ENCODE measurements around the gene PPP3R2.
"Not testable (repeated sequence)": the region's sequence is repeated elsewhere in the genome, so short reads cannot be mapped to it uniquely, and the experiment has no call there.

PPP3R2 gene

GRCh38 chr9:101594796-101595195, at the start of gene PPP3R2:
TSS of gene PPP3R2 (minus strand) at chr9:101594969. CDS start at chr9:101594921, 48 bp downstream.
- no peak for DNase-seq
- no peak for ATAC-seq

GRCh38 chr9:101639785-101640665, 45.3 kb upstream of the PPP3R2 start:
- ATAC-seq: no peak
- DNase-seq: no peak

GRCh38 chr9:101639311-101639710, 44.5 kb upstream of the PPP3R2 start:
- ATAC-seq (no peak), DNase-seq (no peak)

- no peak for ATAC-seq
- no peak for DNase-seq
Measured at GRCh38 chr9:101636247-101636646, 41.5 kb upstream of the PPP3R2 start.

- DNase-seq (no peak), ATAC-seq (no peak)
Measured at GRCh38 chr9:101635473-101635872, 40.7 kb upstream of the PPP3R2 start.

- DNase-seq (no peak), ATAC-seq (no peak)
Measured at GRCh38 chr9:101634741-101635409, 40.1 kb upstream of the PPP3R2 start.

GRCh38 chr9:101632611-101633010, 37.8 kb upstream of the PPP3R2 start:
- DNase-seq (no peak), ATAC-seq (no peak)

GRCh38 chr9:101631892-101632291, 37.1 kb upstream of the PPP3R2 start:
- ATAC-seq: no peak
- DNase-seq: no peak

GRCh38 chr9:101629636-101630035, 34.9 kb upstream of the PPP3R2 start:
- no peak for DNase-seq
- no peak for ATAC-seq

- no peak for DNase-seq
- ATAC-seq: no peak
Measured at GRCh38 chr9:101628173-101628572, 33.4 kb upstream of the PPP3R2 start.

- no peak for DNase-seq
- ATAC-seq: no peak
Measured at GRCh38 chr9:101626295-101626694, 31.5 kb upstream of the PPP3R2 start.

GRCh38 chr9:101625876-101626275, 31.1 kb upstream of the PPP3R2 start:
- DNase-seq: no peak
- ATAC-seq: no peak

- DNase-seq: no peak
- ATAC-seq: no peak
Measured at GRCh38 chr9:101620452-101620851, 25.7 kb upstream of the PPP3R2 start.

- DNase-seq: no peak
- ATAC-seq: no peak
Measured at GRCh38 chr9:101618698-101619097, 23.9 kb upstream of the PPP3R2 start.

GRCh38 chr9:101605547-101605946, 10.8 kb upstream of the PPP3R2 start:
- ATAC-seq (no peak), DNase-seq (no peak)

GRCh38 chr9:101604296-101604695, 9.5 kb upstream of the PPP3R2 start:
- DNase-seq (no peak), ATAC-seq (no peak)

- peak; percentile 36 for ATAC-seq
- DNase-seq: no peak
Measured at GRCh38 chr9:101601904-101602765, 7.4 kb upstream of the PPP3R2 start.

- ATAC-seq: no peak
- no peak for DNase-seq
Measured at GRCh38 chr9:101593345-101593744, 1.4 kb downstream of the PPP3R2 start.

- DNase-seq: no peak
- ATAC-seq: no peak
Measured at GRCh38 chr9:101592788-101593187, 2.0 kb downstream of the PPP3R2 start.

GRCh38 chr9:101591787-101592446, 2.9 kb downstream of the PPP3R2 start:
- ATAC-seq (no peak), DNase-seq (no peak)

GRCh38 chr9:101590901-101591300, 3.9 kb downstream of the PPP3R2 start:
- no peak for ATAC-seq
- no peak for DNase-seq

- not testable (repeated sequence) for ATAC-seq, DNase-seq
Measured at GRCh38 chr9:101590074-101590473, 4.7 kb downstream of the PPP3R2 start.

All from stimulated activated naive CD8-positive, alpha-beta T cell treated with anti-CD3 and anti-CD28 coated beads, Interleukin-15, Interleukin-2, amounts not matched to agents 100 U/mL and 50 U/mL, for 24 hours (primary cell).